D721Med (cell line): ENCODE results near the gene HNRNPUL1.
"Not testable (repeated sequence)": the region's sequence is repeated elsewhere in the genome, so short reads cannot be mapped to it uniquely, and the experiment has no call there.

Experiments
- DNase-seq: peaks from one replicate; pipeline ENCODE4 v3.0.0; 2011; ENCODE audit warnings: low spot score; ENCODE audit not compliant: insufficient read length
- FAIRE-seq: peaks from 2 replicates; lab custom pipeline; 2011; peaks lifted over from hg19 to GRCh38; lab: Jason Lieb, UNC
- TF ChIP-seq, protein P1 (sequence below): IDR thresholded peaks from 2 replicates; pipeline ENCODE4 v1.5.1; 2012; ENCODE audit warnings: mild to moderate bottlenecking, control low read depth; ENCODE audit not compliant: insufficient read depth; ENCODE audit errors: missing control alignments

The HNRNPUL1 gene

DNA sequence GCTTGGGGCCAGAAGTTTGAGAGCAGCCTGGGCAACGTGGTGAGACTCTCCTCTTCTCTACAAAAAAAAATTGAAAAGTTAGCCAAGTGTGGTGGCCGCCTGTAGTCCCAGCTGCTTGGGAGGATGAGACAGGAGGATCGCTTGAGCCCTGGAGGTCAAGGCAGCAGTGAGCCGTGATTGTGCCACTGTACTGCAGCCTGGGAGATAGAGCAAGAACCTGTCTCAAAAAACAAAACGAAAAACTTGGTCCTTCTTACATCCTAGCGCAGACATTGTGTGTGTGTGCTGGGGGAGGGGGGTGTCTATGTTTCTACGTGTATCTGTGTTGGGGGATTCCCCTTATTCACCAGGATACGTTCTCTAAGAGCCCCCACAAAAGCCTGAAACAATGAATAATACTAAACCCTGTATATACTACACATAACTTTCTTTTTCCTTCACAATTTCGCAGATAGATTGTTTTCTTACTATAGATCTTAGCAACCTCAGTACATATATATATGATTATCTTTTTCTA is 37.2 kb upstream of the HNRNPUL1 start:
- FAIRE-seq, result no peak
- TF ChIP-seq, protein P1, sequence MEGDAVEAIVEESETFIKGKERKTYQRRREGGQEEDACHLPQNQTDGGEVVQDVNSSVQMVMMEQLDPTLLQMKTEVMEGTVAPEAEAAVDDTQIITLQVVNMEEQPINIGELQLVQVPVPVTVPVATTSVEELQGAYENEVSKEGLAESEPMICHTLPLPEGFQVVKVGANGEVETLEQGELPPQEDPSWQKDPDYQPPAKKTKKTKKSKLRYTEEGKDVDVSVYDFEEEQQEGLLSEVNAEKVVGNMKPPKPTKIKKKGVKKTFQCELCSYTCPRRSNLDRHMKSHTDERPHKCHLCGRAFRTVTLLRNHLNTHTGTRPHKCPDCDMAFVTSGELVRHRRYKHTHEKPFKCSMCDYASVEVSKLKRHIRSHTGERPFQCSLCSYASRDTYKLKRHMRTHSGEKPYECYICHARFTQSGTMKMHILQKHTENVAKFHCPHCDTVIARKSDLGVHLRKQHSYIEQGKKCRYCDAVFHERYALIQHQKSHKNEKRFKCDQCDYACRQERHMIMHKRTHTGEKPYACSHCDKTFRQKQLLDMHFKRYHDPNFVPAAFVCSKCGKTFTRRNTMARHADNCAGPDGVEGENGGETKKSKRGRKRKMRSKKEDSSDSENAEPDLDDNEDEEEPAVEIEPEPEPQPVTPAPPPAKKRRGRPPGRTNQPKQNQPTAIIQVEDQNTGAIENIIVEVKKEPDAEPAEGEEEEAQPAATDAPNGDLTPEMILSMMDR, result no peak
- DNase-seq, result no peak

DNA sequence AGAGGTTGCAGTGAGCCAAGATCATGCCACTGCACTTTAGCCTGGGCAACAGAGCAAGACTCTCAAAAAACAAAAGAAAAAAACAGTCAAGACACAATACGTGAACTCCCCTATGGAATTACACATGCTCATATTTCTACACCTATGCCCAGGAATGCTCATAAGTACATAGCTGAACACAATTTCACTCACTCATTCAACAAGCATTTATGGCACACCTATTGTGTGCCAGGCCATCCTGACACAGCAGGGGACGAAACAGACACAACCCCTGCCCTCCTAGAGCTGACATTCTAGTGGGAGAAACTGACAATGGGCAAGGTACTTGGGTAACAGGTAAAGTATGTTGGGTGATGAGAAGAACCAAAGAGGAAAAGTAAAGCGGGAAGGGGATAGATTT is 35.7 kb upstream of the HNRNPUL1 start:
- FAIRE-seq (no peak), DNase-seq (no peak)
- TF ChIP-seq, protein P1, result no peak

DNA sequence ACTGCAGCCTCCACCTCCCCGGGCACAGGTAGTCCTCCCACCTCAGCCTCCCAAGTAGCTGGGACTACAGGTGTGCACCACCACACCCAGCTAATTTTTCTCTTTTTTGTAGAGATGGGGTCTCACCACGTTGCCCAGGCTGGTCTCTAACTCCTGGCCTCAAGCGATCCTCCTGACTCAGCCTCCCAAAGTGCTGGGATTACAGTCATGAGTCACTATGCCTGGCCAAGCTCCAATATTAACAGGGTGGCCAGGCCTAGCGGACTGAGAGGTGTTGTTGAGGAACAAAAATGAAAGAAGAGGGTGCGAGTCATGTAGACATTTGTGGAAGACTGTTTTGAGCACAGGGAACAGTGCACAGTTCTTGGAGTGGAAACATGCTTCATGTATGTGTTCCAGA is 34.8 kb upstream of the HNRNPUL1 start:
- DNase-seq, FAIRE-seq: not testable (repeated sequence)

DNA sequence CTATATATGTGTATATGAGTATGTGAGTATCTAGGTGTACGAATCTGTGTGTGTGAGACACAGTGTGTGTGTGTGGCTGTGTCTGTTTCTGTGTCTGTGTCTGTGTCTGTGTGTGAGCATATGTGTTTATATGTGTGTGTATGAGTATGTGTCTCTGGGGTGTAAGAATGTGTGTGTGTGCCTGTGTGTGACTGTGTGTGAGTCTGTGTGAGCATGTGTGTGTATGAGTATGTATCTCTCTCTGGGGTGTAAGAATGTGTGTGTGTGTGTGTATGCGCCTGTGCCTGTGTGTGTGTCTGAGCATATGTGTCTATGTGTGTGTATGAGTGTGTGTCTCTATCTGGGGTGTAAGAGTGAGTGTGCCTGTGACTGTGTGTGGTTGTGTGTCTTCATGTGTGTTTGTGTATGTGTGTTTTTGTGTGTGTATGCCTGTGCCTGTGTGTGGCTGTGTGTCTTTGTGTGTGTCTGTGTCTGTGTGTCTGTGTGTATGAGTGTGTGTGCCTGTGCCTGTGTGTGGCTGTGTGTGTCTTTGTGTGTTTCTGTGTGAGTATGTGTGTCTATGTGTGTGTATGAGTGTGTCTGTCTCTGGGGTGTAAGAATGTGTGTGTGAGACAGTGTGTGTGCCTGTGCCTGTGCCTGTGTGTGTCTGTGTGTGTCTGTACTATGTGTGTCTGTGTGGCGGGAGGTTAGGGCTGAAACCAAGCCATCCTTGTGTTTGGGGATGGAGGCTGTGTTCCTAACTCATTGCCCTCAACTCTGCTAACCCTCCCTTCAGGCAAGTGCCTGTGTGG is 33.9 kb upstream of the HNRNPUL1 start:
- TF ChIP-seq, protein P1, result no peak
- DNase-seq, result no peak
- no peak for FAIRE-seq

DNA sequence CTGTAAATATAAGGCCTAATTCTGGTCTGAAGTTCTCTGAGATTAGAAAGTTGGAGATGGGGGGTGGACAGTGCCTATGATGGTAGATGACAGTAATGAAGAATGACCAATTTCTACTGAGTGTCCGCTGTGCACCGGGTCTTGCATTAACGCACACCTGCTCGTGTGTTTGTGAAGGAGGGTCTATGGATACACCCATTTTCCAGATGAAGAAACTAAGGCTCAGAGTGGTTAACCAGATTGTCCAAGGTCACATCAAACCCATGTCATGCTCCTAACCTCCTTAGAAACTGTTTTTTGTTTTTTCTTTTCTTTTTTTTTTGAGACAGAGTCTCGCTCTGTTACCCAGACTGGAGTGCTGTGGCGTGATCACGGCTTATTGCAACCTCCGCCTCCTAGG is 31.5 kb upstream of the HNRNPUL1 start:
- DNase-seq (no peak), FAIRE-seq (no peak)
- TF ChIP-seq, protein P1, result no peak

DNA sequence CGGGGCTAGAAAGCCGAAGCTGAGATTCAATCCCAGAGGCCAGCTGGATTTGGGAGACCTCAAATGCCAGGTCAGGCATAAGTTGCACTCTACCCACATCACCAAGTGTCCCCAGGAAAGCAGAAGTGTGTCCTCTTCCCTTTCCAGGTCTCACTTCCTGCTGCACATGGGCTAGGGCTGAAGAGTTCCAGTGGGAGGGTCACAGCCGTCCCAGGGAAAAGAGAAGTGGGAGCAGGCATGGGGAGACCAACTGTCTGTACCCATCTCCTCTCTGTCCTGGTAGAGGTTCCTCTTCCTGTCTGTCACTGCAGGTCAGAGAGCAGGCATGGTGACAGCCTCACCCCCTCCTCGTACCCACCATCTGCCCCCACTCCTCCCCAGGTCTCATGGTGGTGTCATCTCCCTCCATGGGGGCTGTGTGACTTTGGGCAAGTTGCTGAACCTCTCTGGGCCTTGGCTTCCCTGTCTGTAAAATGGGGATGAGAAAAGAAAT is 30.4 kb upstream of the HNRNPUL1 start:
- FAIRE-seq, result no peak

DNA sequence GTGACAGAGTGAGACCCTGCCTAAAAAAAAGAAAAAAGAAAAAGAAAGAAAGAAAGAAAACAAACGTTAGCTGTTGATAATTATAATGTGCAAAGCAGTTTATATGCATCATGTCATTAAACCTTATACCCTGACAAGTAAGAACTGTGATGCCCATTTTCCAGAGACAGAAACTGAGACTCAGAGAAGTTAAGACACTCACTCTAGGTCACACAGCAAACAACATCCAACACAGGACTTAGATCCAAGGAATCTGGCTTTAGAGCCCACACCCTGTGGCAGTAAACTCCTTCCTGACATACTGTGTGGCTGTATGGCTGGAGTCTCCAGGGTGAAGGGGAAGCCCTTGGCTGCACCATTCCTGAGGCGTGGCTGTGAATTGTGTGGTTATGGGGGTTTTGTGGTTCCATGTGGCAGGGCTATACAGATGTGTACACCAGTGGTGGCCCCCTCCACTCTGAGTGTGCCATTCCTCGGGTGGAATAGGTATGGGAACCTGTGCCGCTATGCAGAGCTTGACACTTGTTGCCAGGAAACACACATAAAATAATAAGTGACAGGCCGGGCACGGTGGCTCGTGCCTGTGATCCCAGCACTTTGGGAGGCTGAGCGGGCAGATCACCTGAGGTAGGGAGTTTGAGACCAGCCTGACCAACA is 29.5 kb upstream of the HNRNPUL1 start:
- no peak for FAIRE-seq
- TF ChIP-seq, protein P1, result no peak
- no peak for DNase-seq

More for the DNA sequence above, 30.4 kb upstream of the HNRNPUL1 start:
- no peak for DNase-seq
- TF ChIP-seq, protein P1, result no peak
